ENCODE results near the gene BTNL9. TPM values are rescaled to one million over a fixed set of nuclear protein-coding genes. Genes with fewer than 3 reads are reported as not detected.

Gene BTNL9
- total and polyA plus RNA-seq, 2 of the 4 experiments (the other 2 are of a cell fraction) = not detected

DNA sequence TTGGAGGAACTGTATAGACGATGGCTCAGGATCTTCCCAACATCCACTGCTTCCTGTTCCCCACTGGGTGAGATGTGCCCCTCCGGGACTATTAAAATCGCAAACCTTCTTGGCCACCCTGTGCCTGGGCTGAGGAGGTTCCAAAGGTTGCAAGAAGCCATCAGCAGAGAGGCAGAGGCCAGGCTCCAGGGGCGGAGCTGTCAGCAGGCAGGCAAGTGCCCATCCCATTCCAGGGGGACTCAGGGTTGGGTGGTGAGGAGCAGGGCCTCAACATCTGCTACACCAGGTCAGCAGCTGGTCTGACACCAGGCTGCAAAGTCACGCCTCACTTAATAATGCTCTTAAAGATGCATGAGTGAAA is 49.2 kb upstream of the BTNL9 start:
- no peaks in the 10 kb centered on the region for H3K79me1 ChIP-seq (ENCODE audit: low read depth in 1 of 2, low read length in 2 of 2)
- H2AK9ac ChIP-seq (replicated peaks; ENCODE audit: low read depth, low read length, poor library complexity) = no peak overlapping the region
- no peak overlapping the region for H3K18ac ChIP-seq (ENCODE audit: low read depth, low read length)
- no peak overlapping the region for H3K4me2 ChIP-seq (ENCODE audit: low read depth, low read length)
- H2AK5ac ChIP-seq (ENCODE audit: low read depth, low read length) = no peak overlapping the region
- no peak overlapping the region for H2BK120ac ChIP-seq (ENCODE audit: low read depth, low read length)
- H3K9ac ChIP-seq (ENCODE audit: low read depth, low read length) = no peak overlapping the region
- ATAC-seq (ENCODE audit: low read depth) = no peak
- BruUV-seq (replicated peaks) = no TSS peak
- H3K4ac ChIP-seq (ENCODE audit: low read depth, low read length) = no peak overlapping the region
- no peak overlapping the region for H2BK15ac ChIP-seq (ENCODE audit: low read depth, low read length)
- no peak overlapping the region for H3K23ac ChIP-seq (ENCODE audit: low read depth, low read length)
- no peaks in the 10 kb centered on the region for H3K4me1 ChIP-seq (ENCODE audit: control insufficient read depth, insufficient read depth, low read length)
- no peaks in the 10 kb centered on the region for H3K36me3 ChIP-seq (ENCODE audit: control insufficient read depth, insufficient read depth, low read length)
- no peak overlapping the region for H2BK5ac ChIP-seq (ENCODE audit: low read depth, low read length, poor library complexity, severe bottlenecking)
- H3K27me3 ChIP-seq (ENCODE audit: control insufficient read depth, insufficient read depth, low read length) = no peaks in the 10 kb centered on the region
- H3K4me3 ChIP-seq (ENCODE audit: insufficient read depth, low read depth, low read length) = no peak overlapping the region
- H4K8ac ChIP-seq (ENCODE audit: low read depth in 2 of 2, low read length in 2 of 2) = no peak overlapping the region
- dilution Hi-C loops (cut with HindIII; ENCODE audit: low sequenced_read_pairs, unreplicated experiment) = no loop called here
- H2AFZ ChIP-seq (replicated peaks; ENCODE audit: low read length, poor library complexity) = no peak overlapping the region
- ChIA-PET POLR2A (ENCODE audit: unreplicated experiment) (no interaction called here), CTCF (no interaction called here)
- H3K9me3 ChIP-seq (ENCODE audit: control insufficient read depth, insufficient read depth, low read length) = peaks cover 4% of the 10 kb centered on the region
- WGBS, 2 experiments (ENCODE audit: extremely low coverage in 2 of 2, insufficient read length in 1 of 2) = no CpG with 5 or more reads among the region's 5 CpGs
- intact Hi-C loops (cut with micrococcal nuclease) = no loop called here
- no peak overlapping the region for H3K56ac ChIP-seq (ENCODE audit: extremely low read depth, insufficient read depth, low read length)
- H3K27ac ChIP-seq (ENCODE audit: insufficient read depth, low read length) = no peak overlapping the region
- H3K14ac ChIP-seq (replicated peaks; ENCODE audit: low read depth, low read length) = no peak overlapping the region
- H4K20me1 ChIP-seq (ENCODE audit: insufficient read depth, low read length) = no peaks in the 10 kb centered on the region
- TF ChIP-seq CTCF (conservative IDR thresholded peaks at IDR 0.05; ENCODE audit: low read depth, low read length) (no peak), FOS (IDR thresholded peaks at IDR 0.05; ENCODE audit: low read depth, low read length) (no peak), MXI1 (IDR thresholded peaks at IDR 0.05; ENCODE audit: borderline replicate concordance, low read depth, low read length) (no peak), CEBPB (IDR thresholded peaks at IDR 0.05; ENCODE audit: low read depth, low read length) (no peak), BHLHE40 (IDR thresholded peaks at IDR 0.05; ENCODE audit: low read depth, low read length) (no peak), MAFK (IDR thresholded peaks at IDR 0.05; ENCODE audit: low read depth, low read length) (no peak)
- DNase-seq = no peak
- no peak overlapping the region for H2BK20ac ChIP-seq (ENCODE audit: low read depth, low read length)
- no peak overlapping the region for H4K91ac ChIP-seq (ENCODE audit: insufficient read depth, low read depth, low read length)
- in situ Hi-C loops (cut with MboI; ENCODE audit: low sequenced_read_pairs) = no loop called here
- H4K5ac ChIP-seq (ENCODE audit: low read depth, low read length) = no peak overlapping the region
- H3K9me1 ChIP-seq (ENCODE audit: insufficient read depth, low read length) = no peaks in the 10 kb centered on the region
